Esophagus squamous epithelium (tissue), 4 donors: Measurements from ENCODE around the gene DDAH2.

Experiments used
- POLR2A ChIP-seq, 4 donors: fragments of 450-650 bp; IDR thresholded peaks; one replicate each; pipeline ENCODE4 v1.6.1; 2017; ENCODE audit warnings: antibody characterized with exemption in 4 of 4, mild to moderate bottlenecking in 4 of 4, moderate library complexity in 3 of 4
- TF ChIP-seq, protein P1 (sequence below), 6 experiments: fragments of 450-650 bp in 4 of 6; fragments of 200-600 bp in 2 of 6; sonication (generic) in 2 of 6; IDR thresholded peaks; one replicate each; pipeline ENCODE4 v1.5.1; 2016 to 2019; ENCODE audit warnings: antibody characterized with exemption in 6 of 6, mild to moderate bottlenecking in 4 of 6, moderate library complexity in 4 of 6

DNA sequence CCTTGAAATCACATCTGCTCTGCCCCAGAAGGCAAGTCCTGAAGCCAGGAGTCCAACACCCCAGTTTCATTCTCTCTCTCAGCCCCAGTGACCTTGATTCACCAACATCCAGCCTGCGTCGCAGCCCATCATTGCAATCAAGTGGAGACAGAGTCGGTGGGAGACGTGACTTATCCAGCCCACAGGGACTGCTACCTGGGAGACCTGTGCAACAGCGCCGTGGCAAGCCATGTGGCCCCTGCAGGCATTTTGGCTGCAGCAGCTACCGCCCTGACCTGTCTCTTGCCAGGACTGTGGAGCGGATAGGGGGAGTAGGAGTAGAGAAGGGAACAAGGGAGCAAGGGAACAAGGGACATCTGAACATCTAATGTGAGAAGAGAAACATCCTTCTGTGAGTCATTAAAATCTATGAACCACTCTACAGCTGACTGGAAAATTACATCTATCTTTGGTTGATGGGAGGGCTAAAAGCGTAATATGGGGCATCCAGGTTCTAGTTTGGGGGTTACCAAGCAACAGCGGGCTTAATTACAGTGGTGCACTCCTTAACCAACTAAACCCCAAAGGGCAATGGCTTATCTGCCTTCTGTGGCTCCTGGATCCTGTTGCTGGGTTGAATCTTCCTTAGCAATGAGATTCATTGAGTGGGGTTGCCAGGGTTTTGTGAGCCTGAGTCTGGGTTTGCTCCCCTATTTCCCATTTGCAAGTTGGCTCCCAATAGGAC lies 11.4 kb downstream of the DDAH2 start:
- no peak for TF ChIP-seq POLR2A (IDR thresholded peaks at IDR 0.05)
- TF ChIP-seq, protein P1, sequence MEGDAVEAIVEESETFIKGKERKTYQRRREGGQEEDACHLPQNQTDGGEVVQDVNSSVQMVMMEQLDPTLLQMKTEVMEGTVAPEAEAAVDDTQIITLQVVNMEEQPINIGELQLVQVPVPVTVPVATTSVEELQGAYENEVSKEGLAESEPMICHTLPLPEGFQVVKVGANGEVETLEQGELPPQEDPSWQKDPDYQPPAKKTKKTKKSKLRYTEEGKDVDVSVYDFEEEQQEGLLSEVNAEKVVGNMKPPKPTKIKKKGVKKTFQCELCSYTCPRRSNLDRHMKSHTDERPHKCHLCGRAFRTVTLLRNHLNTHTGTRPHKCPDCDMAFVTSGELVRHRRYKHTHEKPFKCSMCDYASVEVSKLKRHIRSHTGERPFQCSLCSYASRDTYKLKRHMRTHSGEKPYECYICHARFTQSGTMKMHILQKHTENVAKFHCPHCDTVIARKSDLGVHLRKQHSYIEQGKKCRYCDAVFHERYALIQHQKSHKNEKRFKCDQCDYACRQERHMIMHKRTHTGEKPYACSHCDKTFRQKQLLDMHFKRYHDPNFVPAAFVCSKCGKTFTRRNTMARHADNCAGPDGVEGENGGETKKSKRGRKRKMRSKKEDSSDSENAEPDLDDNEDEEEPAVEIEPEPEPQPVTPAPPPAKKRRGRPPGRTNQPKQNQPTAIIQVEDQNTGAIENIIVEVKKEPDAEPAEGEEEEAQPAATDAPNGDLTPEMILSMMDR (IDR thresholded peaks at IDR 0.05): peak in 3 of 6 experiments; percentile 6 to 48 (median 29)
